ENCODE results near the gene SLC15A5. TPM values are rescaled to one million over a fixed set of nuclear protein-coding genes. Genes with fewer than 3 reads are reported as not detected.

SLC15A5 gene
- total RNA-seq, 1 experiment from 2014 or later: not detected

DNA sequence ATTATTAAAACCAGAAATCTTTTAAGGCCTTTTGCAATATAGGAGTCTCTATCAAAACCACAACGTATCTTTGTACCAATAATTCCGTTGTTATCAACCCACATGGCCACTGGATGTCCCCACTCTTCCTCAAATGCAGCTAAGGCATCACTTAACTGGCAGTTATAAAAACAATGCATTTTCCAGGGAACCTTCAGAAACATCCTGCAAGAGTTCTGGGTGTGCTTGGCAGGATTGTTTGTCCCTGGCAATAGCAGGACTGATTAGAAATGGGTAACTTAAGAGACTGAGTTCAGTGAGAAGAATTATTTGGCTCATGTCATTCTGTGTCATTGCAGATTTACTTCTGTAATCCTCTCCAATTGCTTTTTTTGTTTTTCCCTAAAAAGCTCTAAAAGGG, 112.0 kb downstream of the SLC15A5 start:
- H4K20me1 ChIP-seq (ENCODE audit: insufficient read depth): no peaks in the 10 kb centered on the region
- H3K4me2 ChIP-seq: no peak overlapping the region
- no peak for TF ChIP-seq EZH2 (IDR thresholded peaks at IDR 0.05; ENCODE audit: low read depth)
- TF ChIP-seq, protein P1, sequence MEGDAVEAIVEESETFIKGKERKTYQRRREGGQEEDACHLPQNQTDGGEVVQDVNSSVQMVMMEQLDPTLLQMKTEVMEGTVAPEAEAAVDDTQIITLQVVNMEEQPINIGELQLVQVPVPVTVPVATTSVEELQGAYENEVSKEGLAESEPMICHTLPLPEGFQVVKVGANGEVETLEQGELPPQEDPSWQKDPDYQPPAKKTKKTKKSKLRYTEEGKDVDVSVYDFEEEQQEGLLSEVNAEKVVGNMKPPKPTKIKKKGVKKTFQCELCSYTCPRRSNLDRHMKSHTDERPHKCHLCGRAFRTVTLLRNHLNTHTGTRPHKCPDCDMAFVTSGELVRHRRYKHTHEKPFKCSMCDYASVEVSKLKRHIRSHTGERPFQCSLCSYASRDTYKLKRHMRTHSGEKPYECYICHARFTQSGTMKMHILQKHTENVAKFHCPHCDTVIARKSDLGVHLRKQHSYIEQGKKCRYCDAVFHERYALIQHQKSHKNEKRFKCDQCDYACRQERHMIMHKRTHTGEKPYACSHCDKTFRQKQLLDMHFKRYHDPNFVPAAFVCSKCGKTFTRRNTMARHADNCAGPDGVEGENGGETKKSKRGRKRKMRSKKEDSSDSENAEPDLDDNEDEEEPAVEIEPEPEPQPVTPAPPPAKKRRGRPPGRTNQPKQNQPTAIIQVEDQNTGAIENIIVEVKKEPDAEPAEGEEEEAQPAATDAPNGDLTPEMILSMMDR (conservative IDR thresholded peaks at IDR 0.05): peak; percentile 80
- no peaks in the 10 kb centered on the region for H3K36me3 ChIP-seq (ENCODE audit: low read depth)
- no peaks in the 10 kb centered on the region; the same call in 1 of the 2 replicates for H3K9me2 ChIP-seq (ENCODE audit: insufficient read depth)
- no TSS peak for BruUV-seq (replicated peaks)
- CTCF ChIA-PET: no interaction called here
- intact Hi-C loops (cut with micrococcal nuclease; ENCODE audit: unreplicated experiment): loop anchor here (1.0 to 5.0 kb wide), 6 partner anchors 182 to 1827 kb away; partner anchors contain the start of gene MGST1
- no peaks in the 10 kb centered on the region for H3K27me3 ChIP-seq (ENCODE audit: insufficient read depth, low read depth)
- H3K9me3 ChIP-seq (ENCODE audit: insufficient read depth, low read depth): no peaks in the 10 kb centered on the region
- H3K4me3 ChIP-seq: no peak overlapping the region
- no peaks in the 10 kb centered on the region for H3K79me2 ChIP-seq (ENCODE audit: low read depth)
- H3K27ac ChIP-seq: no peak overlapping the region
- POLR2A ChIA-PET (ENCODE audit: unreplicated experiment): no interaction called here
- no peak overlapping the region for H2AFZ ChIP-seq
- no peaks in the 10 kb centered on the region for H3F3A ChIP-seq (ENCODE audit: insufficient read depth, low read depth)
- H3K4me1 ChIP-seq (replicated peaks; ENCODE audit: insufficient read depth): no peaks in the 10 kb centered on the region
- DNase-seq: peak in 1 of 2 experiments; percentile 53

DNA sequence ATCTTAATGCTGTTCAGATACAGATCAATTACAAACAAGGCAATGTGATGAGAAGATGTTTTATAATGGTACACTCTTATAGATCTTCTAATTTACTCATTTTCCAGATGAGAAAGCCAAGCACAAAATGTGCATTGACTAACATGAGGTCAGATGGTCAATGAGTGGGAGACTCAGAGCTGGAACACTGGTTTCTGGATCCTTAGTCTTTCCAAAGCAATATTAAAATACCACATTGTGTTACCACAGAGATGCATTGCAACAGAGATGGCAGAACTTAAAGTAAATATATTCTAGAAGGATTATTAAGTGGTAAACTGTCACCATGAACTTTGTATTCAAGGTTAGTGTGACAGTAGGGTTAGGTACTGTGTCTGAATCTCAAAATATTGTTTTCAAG, 113.6 kb downstream of the SLC15A5 start:
- Histone ChIP-seq H3K4me1 (replicated peaks; ENCODE audit: insufficient read depth) (no peaks in the 10 kb centered on the region), H4K20me1 (ENCODE audit: insufficient read depth) (no peaks in the 10 kb centered on the region), H3K4me3 (no peak overlapping the region), H3K27me3 (ENCODE audit: insufficient read depth, low read depth) (no peaks in the 10 kb centered on the region), H3K27ac (no peak overlapping the region), H3K36me3 (ENCODE audit: low read depth) (no peaks in the 10 kb centered on the region), H3K79me2 (ENCODE audit: low read depth) (no peaks in the 10 kb centered on the region), H3F3A (ENCODE audit: insufficient read depth, low read depth) (no peaks in the 10 kb centered on the region), H3K9me3 (ENCODE audit: insufficient read depth, low read depth) (no peaks in the 10 kb centered on the region), H3K9me2 (ENCODE audit: insufficient read depth) (no peaks in the 10 kb centered on the region; the same call in 1 of the 2 replicates), H3K4me2 (no peak overlapping the region), H2AFZ (no peak overlapping the region)
- no TSS peak for BruUV-seq (replicated peaks)
- intact Hi-C loops (cut with micrococcal nuclease; ENCODE audit: unreplicated experiment): loop anchor here (2.0 kb wide), 2 partner anchors 773 to 1829 kb away; no protein-coding TSS in a partner anchor
- no peak for TF ChIP-seq EZH2 (IDR thresholded peaks at IDR 0.05; ENCODE audit: low read depth)
- TF ChIP-seq, protein P1 (conservative IDR thresholded peaks at IDR 0.05): no peak
- ChIA-PET POLR2A (ENCODE audit: unreplicated experiment) (no interaction called here), CTCF (interaction anchor here (0.6 kb wide), 1 partner anchor 182 kb away, joined by 5 read pairs; no protein-coding TSS in a partner anchor)
- no peak for DNase-seq

DNA sequence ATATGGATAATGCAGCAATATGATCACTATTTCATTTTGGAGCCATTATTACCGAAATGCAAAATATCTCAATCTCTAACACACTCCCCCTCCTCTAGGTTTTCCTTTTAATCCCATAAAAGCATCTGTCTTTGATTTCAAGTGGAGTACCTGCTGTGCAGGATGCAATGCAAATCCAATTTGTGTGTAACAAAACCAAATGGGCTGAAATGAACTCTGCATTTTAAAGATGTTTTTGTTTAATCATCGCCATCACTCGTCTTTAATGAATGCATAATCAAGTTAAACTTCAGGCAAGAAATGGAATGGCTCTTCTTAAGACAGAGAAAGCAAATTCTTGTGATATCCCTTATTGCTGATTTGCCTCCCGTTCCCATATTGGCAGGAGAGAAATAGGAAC, 114.3 kb downstream of the SLC15A5 start:
- Histone ChIP-seq H3K79me2 (ENCODE audit: low read depth) (no peaks in the 10 kb centered on the region), H2AFZ (no peak overlapping the region), H3K9me3 (ENCODE audit: insufficient read depth, low read depth) (no peaks in the 10 kb centered on the region), H3K4me1 (replicated peaks; ENCODE audit: insufficient read depth) (no peaks in the 10 kb centered on the region), H3K4me3 (no peak overlapping the region), H3K36me3 (ENCODE audit: low read depth) (no peaks in the 10 kb centered on the region), H3K27ac (no peak overlapping the region), H3K9me2 (ENCODE audit: insufficient read depth) (no peaks in the 10 kb centered on the region; the same call in 1 of the 2 replicates), H3K27me3 (ENCODE audit: insufficient read depth, low read depth) (no peaks in the 10 kb centered on the region), H3F3A (ENCODE audit: insufficient read depth, low read depth) (no peaks in the 10 kb centered on the region), H3K4me2 (no peak overlapping the region), H4K20me1 (ENCODE audit: insufficient read depth) (no peaks in the 10 kb centered on the region)
- POLR2A ChIA-PET (ENCODE audit: unreplicated experiment): no interaction called here
- CTCF ChIA-PET: no interaction called here
- no peak for DNase-seq
- intact Hi-C loops (cut with micrococcal nuclease; ENCODE audit: unreplicated experiment): no loop called here
- TF ChIP-seq, protein P1 (conservative IDR thresholded peaks at IDR 0.05): no peak
- TF ChIP-seq EZH2 (IDR thresholded peaks at IDR 0.05; ENCODE audit: low read depth): no peak
- no TSS peak for BruUV-seq (replicated peaks)

Data from PC-9 (cell line).